Tibial artery (tissue), 4 donors: ENCODE results near the gene HORMAD2.
"Not testable (repeated sequence)": the region's sequence is repeated elsewhere in the genome, so short reads cannot be mapped to it uniquely, and the experiment has no call there.

Experiments used
- DNase-seq, 2 donors: peaks; one replicate each; pipeline ENCODE4 v3.0.0-alpha.2; 2019
- H3K27ac ChIP-seq, 2 donors: fragments of 200-600 bp; sonication (generic) in 1 of 2; 1 replicate in 1 of 2; 2 replicates in 1 of 2; pipeline ENCODE4 v1.5.1; 2018 to 2019; ENCODE audit warnings: mild to moderate bottlenecking in 1 of 2
- H3K27me3 ChIP-seq, 2 donors: fragments of 200-600 bp; sonication (generic) in 1 of 2; one replicate each; pipeline versions ENCODE4 v1.5.1 to v1.6.0; 2016 to 2019
- H3K36me3 ChIP-seq, 3 donors: fragments of 200-600 bp; sonication (generic) in 2 of 3; one replicate each; pipeline ENCODE4 v1.5.1; 2016 to 2019; ENCODE audit warnings: mild to moderate bottlenecking in 2 of 3
- H3K4me1 ChIP-seq, 4 donors: fragments of 200-600 bp; sonication (generic) in 2 of 4; 1 replicate in 3 of 4; 2 replicates in 1 of 4; pipeline ENCODE4 v1.5.1; 2016 to 2019
- H3K4me3 ChIP-seq, 2 donors: fragments of 200-600 bp; sonication (generic) in 1 of 2; 1 replicate in 1 of 2; 2 replicates in 1 of 2; pipeline ENCODE4 v1.5.1; 2018 to 2019; ENCODE audit warnings: mild to moderate bottlenecking in 2 of 2
- H3K9me3 ChIP-seq, 3 donors: fragments of 200-600 bp; sonication (generic) in 1 of 3; one replicate each; pipeline ENCODE4 v1.5.1; 2016 to 2019
- intact Hi-C: fragments of 100-400 bp; cut with DNase I; formaldehyde crosslinking; loops from one replicate; pipeline ENCODE4 v1.15.0; 2023; ENCODE audit warnings: low total_unique reads
- TF ChIP-seq, protein P1 (sequence below), 2 experiments: fragments of 200-600 bp in 1 of 2; fragments of 450-650 bp in 1 of 2; IDR thresholded peaks; one replicate each; pipeline ENCODE4 v1.5.1; 2017 to 2019; ENCODE audit warnings: antibody characterized with exemption in 2 of 2, mild to moderate bottlenecking in 1 of 2, moderate library complexity in 1 of 2

The HORMAD2 gene

GRCh38 chr22:30056015-30056414 lies 24.2 kb upstream of the HORMAD2 start:
- Histone ChIP-seq H3K36me3 (no peaks in the 10 kb centered on the region), H3K4me1 (no peaks in the 10 kb centered on the region), H3K4me3 (no peak overlapping the region), H3K27me3 (no peaks in the 10 kb centered on the region), H3K27ac (no peak overlapping the region), H3K9me3 (peaks cover 0 to 5% (median 0%) of the 10 kb centered on the region in 3 donors)
- DNase-seq: no peak
- TF ChIP-seq, protein P1, sequence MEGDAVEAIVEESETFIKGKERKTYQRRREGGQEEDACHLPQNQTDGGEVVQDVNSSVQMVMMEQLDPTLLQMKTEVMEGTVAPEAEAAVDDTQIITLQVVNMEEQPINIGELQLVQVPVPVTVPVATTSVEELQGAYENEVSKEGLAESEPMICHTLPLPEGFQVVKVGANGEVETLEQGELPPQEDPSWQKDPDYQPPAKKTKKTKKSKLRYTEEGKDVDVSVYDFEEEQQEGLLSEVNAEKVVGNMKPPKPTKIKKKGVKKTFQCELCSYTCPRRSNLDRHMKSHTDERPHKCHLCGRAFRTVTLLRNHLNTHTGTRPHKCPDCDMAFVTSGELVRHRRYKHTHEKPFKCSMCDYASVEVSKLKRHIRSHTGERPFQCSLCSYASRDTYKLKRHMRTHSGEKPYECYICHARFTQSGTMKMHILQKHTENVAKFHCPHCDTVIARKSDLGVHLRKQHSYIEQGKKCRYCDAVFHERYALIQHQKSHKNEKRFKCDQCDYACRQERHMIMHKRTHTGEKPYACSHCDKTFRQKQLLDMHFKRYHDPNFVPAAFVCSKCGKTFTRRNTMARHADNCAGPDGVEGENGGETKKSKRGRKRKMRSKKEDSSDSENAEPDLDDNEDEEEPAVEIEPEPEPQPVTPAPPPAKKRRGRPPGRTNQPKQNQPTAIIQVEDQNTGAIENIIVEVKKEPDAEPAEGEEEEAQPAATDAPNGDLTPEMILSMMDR (IDR thresholded peaks at IDR 0.05): no peak
- intact Hi-C loops: no loop called here

DNA sequence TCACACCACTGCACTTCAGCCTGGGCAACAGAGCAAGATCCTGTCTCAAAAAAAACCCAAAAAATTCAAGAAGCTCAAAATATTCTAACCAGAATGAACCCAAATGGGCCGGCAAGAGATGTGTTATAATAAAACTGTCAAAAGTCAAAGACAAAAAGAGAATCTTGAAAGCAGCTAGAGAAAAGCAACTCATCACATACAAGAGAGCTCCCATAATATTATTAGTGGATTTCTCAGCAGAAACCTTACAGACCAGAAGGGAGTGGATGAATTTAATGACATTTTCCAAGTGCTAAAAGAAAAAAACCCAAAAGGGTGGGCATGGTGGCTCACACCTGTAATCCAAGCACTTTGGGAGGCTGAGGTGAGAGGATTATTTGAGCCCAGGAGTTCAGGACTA lies 22.9 kb upstream of the HORMAD2 start:
- Histone ChIP-seq H3K27ac (no peak overlapping the region), H3K4me3 (no peak overlapping the region), H3K36me3 (no peaks in the 10 kb centered on the region), H3K4me1 (no peaks in the 10 kb centered on the region), H3K27me3 (no peaks in the 10 kb centered on the region), H3K9me3 (peaks cover 0 to 5% (median 0%) of the 10 kb centered on the region in 3 donors)
- intact Hi-C loops: no loop called here
- TF ChIP-seq, protein P1 (IDR thresholded peaks at IDR 0.05): no peak
- no peak for DNase-seq

DNA sequence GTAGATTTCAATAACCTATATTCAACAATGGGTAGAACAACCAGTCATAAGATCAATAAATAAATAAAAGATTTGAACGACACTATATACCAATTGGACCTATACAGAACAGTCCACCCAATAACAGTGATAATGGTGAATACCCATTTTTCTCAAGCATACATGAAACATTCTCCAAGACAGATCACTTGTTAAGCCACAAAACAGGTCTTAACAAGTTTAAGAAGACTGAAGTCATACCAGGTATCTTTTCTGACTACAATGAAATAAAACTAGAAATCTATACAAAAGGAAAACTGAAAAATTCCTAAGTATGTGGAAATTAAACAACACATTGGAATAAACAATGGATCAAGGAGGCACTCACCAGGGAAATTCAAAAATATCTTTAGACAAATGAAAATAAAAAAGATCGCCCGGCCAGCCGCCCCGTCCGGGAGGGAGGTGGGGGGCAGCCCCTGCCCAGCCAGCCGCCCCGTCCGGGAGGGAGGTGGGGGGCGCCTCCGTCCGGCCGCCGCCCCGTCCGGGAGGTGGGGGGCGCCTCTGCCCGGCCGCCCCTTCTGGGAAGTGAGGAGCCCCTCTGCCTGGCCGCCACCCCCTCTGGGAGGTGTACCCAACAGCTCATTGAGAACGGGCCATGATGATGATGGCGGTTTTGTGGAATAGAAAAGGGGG lies 20.8 kb upstream of the HORMAD2 start:
- H3K27me3 ChIP-seq, DNase-seq, H3K27ac ChIP-seq, H3K4me1 ChIP-seq, intact Hi-C loops, H3K4me3 ChIP-seq, H3K36me3 ChIP-seq: not testable (repeated sequence)
- H3K9me3 ChIP-seq: peaks cover 2 to 22% (median 13%) of the 10 kb centered on the region in 3 donors

- H3K36me3 ChIP-seq, DNase-seq, H3K27ac ChIP-seq, H3K27me3 ChIP-seq, H3K4me3 ChIP-seq, H3K4me1 ChIP-seq, intact Hi-C loops: not testable (repeated sequence)
- H3K9me3 ChIP-seq: peaks cover 3 to 35% (median 25%) of the 10 kb centered on the region in 3 donors
These were observed 19.2 kb upstream of the HORMAD2 start for GRCh38 chr22:30061094-30061493.

- H3K9me3 ChIP-seq: peaks cover 3 to 30% (median 25%) of the 10 kb centered on the region in 3 donors
- no peak for DNase-seq
- intact Hi-C loops: no loop called here
- no peaks in the 10 kb centered on the region for H3K36me3 ChIP-seq
- TF ChIP-seq, protein P1 (IDR thresholded peaks at IDR 0.05): no peak
- H3K27me3 ChIP-seq: no peaks in the 10 kb centered on the region
- H3K27ac ChIP-seq: no peak overlapping the region
- no peaks in the 10 kb centered on the region for H3K4me1 ChIP-seq
- no peak overlapping the region for H3K4me3 ChIP-seq
These were observed 18.0 kb upstream of the HORMAD2 start for GRCh38 chr22:30062259-30062658.

- Histone ChIP-seq H3K27ac (no peak overlapping the region), H3K4me1 (no peaks in the 10 kb centered on the region), H3K27me3 (no peaks in the 10 kb centered on the region), H3K9me3 (peaks cover 3 to 30% (median 25%) of the 10 kb centered on the region in 3 donors), H3K36me3 (no peaks in the 10 kb centered on the region), H3K4me3 (no peak overlapping the region)
- intact Hi-C loops: no loop called here
- no peak for DNase-seq
- TF ChIP-seq, protein P1 (IDR thresholded peaks at IDR 0.05): no peak
These were observed 17.3 kb upstream of the HORMAD2 start for GRCh38 chr22:30062950-30063349.

GRCh38 chr22:30064172-30064571 lies 16.1 kb upstream of the HORMAD2 start:
- intact Hi-C loops: no loop called here
- TF ChIP-seq, protein P1 (IDR thresholded peaks at IDR 0.05): no peak
- Histone ChIP-seq H3K4me3 (no peak overlapping the region), H3K36me3 (no peaks in the 10 kb centered on the region), H3K27ac (no peak overlapping the region), H3K27me3 (no peaks in the 10 kb centered on the region), H3K9me3 (peaks cover 3 to 30% (median 25%) of the 10 kb centered on the region in 3 donors), H3K4me1 (no peaks in the 10 kb centered on the region)
- no peak for DNase-seq
